GM20431 (cell line): ENCODE results near the gene BANK1.

Source experiments
- in situ Hi-C: fragments of 300-500 bp; cut with MseI, MboI; formaldehyde crosslinking; loops from one replicate; pipeline ENCODE4 v1.15.0; 2020; ENCODE audit warnings: low sequenced_read_pairs; ENCODE audit not compliant: unreplicated experiment

Gene BANK1

DNA sequence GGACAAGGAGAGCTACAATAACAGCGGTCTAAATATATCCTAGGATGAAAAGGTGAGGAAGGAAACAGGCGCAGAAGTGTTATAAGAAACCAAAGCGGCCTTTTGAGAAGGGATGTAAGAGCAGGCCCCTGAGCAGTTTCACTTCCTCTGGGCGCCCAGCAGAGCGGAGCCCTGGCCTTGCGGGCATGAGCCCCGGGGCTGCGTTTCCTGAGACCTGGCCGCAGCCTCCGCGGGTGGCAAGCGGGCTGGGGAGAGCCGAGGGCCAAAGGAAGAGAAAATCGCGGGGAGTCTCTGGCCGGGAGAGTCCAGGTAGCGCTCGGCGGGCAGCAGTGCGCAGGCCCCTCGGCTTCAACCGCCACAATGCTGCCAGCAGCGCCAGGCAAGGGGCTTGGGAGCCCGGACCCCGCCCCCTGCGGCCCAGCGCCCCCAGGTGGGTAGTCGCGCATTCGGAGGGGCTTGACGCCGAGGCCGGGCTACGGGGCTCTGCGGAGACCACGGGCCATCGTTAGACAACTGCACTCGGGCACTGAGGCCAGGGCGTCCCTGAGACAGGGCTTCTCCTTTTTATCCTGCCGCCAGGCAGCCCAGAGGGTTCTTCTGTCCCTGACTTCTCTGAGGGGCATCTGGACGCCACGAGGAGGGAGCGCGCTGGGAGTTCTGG, at the start of gene BANK1:
Gene BANK1, plus strand, starts transcription at position 210 of the 661 bp plus-strand sequence. Its CDS starts 151 bp downstream, at position 361.
- in situ Hi-C loops, result no loop called here

DNA sequence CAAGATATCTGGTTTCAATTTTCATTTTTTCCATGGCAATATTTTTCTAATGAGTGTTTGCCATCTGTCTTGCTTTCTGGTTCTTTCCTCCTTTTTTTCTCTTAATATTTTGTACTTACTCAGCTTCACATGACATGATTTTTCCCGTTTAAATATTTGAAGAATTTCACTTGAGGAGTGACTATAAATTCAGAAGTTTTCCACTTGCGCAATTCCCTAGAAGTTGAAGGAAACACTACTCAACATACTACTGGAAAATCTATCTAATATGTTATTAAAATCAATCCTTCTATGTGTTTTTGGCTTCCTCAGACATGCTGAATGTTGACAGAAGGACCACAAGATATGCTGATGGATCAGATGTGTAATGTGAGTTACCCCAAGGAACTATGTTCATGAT, 36.8 kb upstream of the BANK1 start:
- in situ Hi-C loops, result no loop called here

GRCh38 chr4:101756181-101756580, 34.3 kb upstream of the BANK1 start:
- in situ Hi-C loops, result no loop called here

DNA sequence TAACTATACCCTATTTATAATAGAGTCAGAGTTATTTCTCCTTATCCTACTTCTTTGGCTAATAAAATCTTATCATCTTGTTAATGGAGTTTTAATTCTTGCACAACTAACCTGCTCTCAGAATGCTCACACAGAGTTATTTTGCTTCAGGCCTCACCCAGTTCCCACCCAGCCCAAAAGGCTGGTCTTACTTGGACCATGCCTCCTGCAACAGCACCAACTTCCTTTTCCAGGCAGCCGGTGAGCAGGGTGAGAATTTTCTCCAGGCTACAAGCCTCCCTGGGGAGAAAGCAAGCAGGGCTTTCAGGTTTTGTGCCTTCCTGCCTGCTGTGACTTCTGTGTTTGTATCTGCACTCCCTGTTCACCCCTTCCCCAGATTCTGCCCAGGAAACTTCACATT, 29.1 kb upstream of the BANK1 start:
- in situ Hi-C loops, result no loop called here

- in situ Hi-C loops, result no loop called here
These were observed 28.5 kb upstream of the BANK1 start for GRCh38 chr4:101762025-101762424.

- in situ Hi-C loops, result no loop called here
These were observed 28.0 kb upstream of the BANK1 start for GRCh38 chr4:101762534-101762933.

GRCh38 chr4:101763576-101763975, 27.0 kb upstream of the BANK1 start:
- in situ Hi-C loops, result no loop called here

DNA sequence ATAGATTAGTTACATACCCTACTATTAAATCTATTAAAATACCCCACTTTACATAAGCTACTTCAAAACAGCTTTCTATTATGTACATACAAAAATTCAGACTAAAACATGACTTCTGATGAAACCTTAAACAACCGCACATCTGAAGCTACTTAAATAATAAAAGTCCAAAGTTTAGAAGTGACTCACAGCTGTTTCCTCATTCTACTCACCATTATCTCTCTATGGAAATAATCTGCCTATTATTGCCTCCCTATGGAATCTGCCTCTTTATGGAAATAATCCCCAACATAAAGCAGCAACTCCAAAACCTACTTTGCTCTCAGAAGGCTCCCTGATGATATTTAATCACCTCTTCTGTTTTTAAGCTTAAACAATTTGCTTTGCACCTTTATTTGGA, 15.7 kb upstream of the BANK1 start:
- in situ Hi-C loops, result no loop called here

DNA sequence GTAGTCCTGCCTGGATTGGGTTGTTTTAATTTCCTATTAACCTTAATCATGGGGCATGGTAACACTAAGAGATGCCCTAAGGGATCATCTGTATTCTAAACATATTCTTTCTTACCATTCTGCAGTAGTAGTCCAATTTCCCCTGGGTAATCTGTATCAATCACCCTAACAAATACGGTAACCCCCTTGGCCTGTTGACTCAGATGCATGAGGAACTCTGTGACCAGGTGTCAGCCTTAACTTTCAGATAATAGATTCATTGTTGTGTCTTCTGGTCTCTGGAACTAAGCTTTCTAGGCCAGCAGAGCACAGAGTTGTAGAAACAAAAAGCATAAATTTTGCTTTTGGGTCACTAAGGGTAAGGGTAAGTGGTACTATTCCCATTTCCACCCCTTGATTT, 13.1 kb upstream of the BANK1 start:
- in situ Hi-C loops, result no loop called here

GRCh38 chr4:101780284-101780683, 10.2 kb upstream of the BANK1 start:
- in situ Hi-C loops, result no loop called here

DNA sequence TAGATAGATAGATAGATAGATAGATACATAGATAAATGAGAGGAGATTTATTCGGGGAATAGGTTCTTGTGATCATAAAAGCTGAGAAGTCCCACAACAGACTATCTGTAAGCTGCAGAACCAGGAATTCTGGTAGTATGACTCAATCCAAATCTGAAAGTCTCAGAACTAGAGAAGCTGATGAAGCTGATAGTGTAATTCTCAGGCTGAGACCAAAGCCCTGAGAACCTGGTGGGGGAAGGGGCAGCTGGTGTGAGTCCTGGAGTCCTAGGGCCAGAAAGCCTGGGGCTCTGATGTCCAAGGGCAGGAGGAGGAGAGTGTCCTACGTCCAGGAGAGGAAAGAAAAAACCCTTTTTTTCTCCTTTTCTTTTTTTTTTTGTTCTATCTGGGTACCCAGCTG, 8.0 kb upstream of the BANK1 start:
- in situ Hi-C loops, result no loop called here

DNA sequence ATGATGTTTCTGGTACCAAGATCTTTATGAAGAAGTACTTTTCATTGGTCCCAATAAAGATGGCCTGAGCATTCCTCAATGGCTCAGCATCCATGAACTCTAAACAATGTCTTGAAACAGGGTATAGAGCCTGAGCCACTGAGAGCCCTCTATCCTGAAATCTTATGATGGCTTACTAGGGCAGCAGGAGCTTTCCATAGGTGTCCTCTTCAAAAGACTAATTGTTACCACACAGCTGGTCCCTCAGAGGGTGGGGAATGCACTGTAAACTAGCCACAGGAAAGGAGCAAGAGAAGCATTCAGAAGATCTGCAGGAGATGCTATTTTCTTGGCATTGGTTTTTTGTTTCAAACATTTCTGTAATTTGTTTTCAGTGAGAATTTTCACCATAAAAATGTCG, 5.6 kb upstream of the BANK1 start:
- in situ Hi-C loops, result no loop called here

DNA sequence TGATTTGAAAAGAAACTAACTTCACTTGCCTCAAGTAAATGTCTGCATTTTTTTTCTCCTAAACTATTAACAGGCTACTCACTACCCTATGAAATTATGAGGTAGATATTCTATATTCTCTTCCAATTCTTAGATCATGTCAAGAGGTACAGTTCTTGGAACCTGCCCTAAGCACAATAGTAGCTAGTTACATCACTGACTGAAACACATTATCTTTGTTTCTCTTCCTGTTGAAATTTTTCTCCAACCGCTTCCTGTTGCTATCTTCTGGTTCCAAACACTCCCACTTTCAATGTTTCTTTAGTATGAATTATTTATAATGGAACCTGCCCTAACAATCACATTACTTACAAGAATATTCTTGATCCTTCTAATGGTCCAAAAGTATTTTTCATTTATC, 5.0 kb upstream of the BANK1 start:
- in situ Hi-C loops, result no loop called here

- in situ Hi-C loops, result no loop called here
These were observed 2.7 kb upstream of the BANK1 start for GRCh38 chr4:101787701-101788316.

DNA sequence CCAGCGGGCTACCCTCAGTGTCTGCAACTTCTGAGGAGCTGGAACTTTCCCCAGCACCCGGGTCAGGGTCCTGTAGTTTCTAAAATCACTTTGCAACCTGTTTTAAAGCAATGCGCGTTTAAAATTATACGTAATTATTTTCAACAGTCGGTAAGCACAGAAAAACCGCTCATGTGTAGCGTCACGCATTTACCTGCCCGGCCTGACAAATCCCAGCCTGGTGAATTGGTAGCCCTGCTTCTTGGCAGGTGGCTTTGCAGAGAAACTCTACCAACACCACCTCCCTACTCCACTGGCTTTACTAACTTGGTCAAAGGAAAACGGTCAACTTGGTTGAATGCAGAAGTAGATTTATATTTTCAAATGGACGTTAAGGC, 640 bp downstream of the BANK1 start:
- in situ Hi-C loops, result no loop called here

- in situ Hi-C loops, result no loop called here
These were observed 1.6 kb downstream of the BANK1 start for GRCh38 chr4:101792056-101792590.

GRCh38 chr4:101793397-101793796, 2.9 kb downstream of the BANK1 start:
- in situ Hi-C loops, result no loop called here

DNA sequence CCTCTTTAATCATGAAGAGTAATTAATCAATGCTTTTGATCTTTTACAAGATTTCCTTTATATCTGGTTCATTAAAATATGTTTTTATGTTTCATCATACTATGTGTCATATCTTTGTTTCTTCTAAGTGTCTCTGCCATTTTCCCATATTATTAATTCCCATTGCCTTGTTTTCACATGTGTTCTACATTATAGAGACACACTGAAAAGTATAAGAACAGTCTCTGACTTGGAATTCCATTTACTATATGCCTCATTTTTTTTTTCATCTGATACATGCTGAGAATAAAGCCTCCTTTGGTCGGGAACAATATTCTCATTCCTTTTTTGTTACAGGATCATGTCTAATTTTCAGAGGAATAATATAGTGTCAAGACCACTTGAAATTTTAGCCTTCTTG, 4.3 kb downstream of the BANK1 start:
- in situ Hi-C loops, result no loop called here

DNA sequence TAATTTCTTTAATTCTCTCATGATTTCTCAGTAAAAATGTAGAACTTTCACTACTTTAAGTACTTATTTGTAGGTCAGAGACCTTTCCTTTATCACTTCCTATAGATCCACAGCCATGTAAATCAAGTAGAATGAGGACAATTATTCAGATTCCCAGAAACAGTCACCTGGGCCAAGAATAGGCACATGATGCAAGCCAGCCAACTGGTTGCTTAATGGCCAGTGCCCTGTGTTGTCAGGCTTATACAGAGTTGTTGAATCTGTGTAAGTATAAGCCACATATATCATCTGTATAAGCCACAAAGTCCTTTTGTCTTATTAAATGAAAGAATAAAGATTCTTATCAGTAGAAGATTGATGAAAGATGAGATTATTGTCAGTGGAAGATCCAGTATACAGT, 5.2 kb downstream of the BANK1 start:
- in situ Hi-C loops, result no loop called here

DNA sequence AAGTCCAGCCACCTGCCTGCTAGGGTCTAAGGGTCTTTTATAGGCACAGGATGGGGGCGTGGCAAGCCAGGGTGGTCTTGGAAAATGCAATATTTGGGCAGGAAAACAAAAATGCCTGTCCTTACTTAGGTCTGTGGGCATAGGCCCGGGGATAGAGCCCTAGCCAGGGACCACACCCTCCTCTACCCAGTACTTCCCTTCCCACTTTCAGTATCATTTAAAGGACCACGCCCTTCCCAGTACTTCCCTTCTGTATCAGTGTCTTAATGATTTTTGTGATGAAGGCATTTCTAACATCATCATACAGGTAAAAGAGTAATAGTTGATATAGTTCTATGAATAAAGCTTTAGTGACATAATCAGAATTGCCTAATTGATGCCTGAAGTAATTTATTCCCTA, 11.4 kb downstream of the BANK1 start:
- in situ Hi-C loops, result no loop called here

- in situ Hi-C loops, result no loop called here
These were observed 16.4 kb downstream of the BANK1 start for GRCh38 chr4:101806914-101807313.

DNA sequence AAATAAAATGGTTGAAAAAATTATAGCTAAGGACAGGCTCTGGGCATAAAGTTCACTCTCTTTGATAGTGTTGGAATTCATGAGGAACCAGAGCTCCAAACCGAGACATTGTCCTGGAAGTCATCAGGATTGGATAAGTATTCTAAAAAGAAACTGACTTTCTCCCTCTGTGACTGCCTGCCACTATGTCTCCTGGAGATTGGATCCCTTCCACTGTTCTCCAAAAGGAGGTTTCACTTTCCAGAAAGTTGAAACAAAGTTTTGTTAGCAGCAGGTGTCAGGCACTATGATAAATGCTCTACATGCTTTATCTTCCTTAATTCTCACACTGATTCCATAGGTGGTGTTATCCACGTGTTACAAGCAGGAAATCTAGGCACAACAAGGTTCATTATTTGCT, 16.8 kb downstream of the BANK1 start:
- in situ Hi-C loops, result no loop called here
